ENCODE data around the gene CTSZ.

- TF ChIP-seq EZH2phosphoT487 (IDR thresholded peaks at IDR 0.05; ENCODE audit: unreplicated experiment) (no peak), EZH2 (IDR thresholded peaks at IDR 0.05; ENCODE audit: low read depth, unreplicated experiment) (no peak), CTCF (conservative IDR thresholded peaks at IDR 0.05; ENCODE audit: low read depth in 2 of 2) (no peak), JUNB (IDR thresholded peaks at IDR 0.05; ENCODE audit: unreplicated experiment) (no peak)
Measured at GRCh38 chr20:59001449-59002171, 5.4 kb downstream of the CTSZ start.
